IMR-90 (cell line): ENCODE measurements around the gene GOLGA8K. TPM values are rescaled to one million over a fixed set of nuclear protein-coding genes. Genes with fewer than 3 reads are reported as not detected.
"Not testable (repeated sequence)": the region's sequence is repeated elsewhere in the genome, so short reads cannot be mapped to it uniquely, and the experiment has no call there.

Experiments used
- ATAC-seq: fragments of 200-7000 bp; cut with Tn5 transposase; 2 replicates; pipeline ENCODE4 v1.9.1; 2020; ENCODE audit warnings: low read depth, mild to moderate bottlenecking, moderate library complexity
- BruUV-seq: library from RNA; stranded (reverse); fragments of 400-500 nt; replicated peaks from 2 replicates; lab custom pipeline; 2021; lab: Mats Ljungman, UMichigan
- CTCF ChIA-PET: fragments of 300-600 bp; formaldehyde crosslinking; extraction: SDS; loops from one replicate; lab custom pipeline; 2021; ENCODE audit warnings: antibody characterized with exemption; lab: Yijun Ruan, JAX
- POLR2A ChIA-PET: fragments of 300-600 bp; sonication (Branson Sonifier 250); formaldehyde crosslinking; loops from one replicate; lab custom pipeline; 2022; ENCODE audit warnings: antibody characterized with exemption; ENCODE audit not compliant: unreplicated experiment; lab: Charles Lee
- DNase-seq: peaks from one replicate; pipeline ENCODE4 v3.0.0; 2013
- H2AFZ ChIP-seq: replicated peaks from 2 replicates; pipeline ENCODE3; 2013; ENCODE audit warnings: low read length, mild to moderate bottlenecking; ENCODE audit not compliant: poor library complexity
- H2AK5ac ChIP-seq: 2 replicates; pipeline ENCODE4 v1.6.1; 2013; ENCODE audit warnings: low read depth, low read length, inconsistent platforms
- H2AK9ac ChIP-seq: replicated peaks from 2 replicates; pipeline ENCODE3; 2013; ENCODE audit warnings: mild to moderate bottlenecking, low read depth, low read length, moderate library complexity; ENCODE audit not compliant: poor library complexity
- H2BK120ac ChIP-seq: 2 replicates; pipeline ENCODE4 v1.6.1; 2013; ENCODE audit warnings: low read depth, low read length, inconsistent platforms
- H2BK15ac ChIP-seq: 3 replicates; pipeline ENCODE4 v1.6.1; 2013; ENCODE audit warnings: low read depth, low read length, inconsistent platforms
- H2BK20ac ChIP-seq: 2 replicates; pipeline ENCODE4 v1.6.1; 2013; ENCODE audit warnings: low read depth, mild to moderate bottlenecking, inconsistent platforms, low read length, moderate library complexity
- H2BK5ac ChIP-seq: 2 replicates; pipeline ENCODE4 v1.6.1; 2013; ENCODE audit warnings: mild to moderate bottlenecking, low read depth, low read length, inconsistent platforms; ENCODE audit not compliant: poor library complexity, severe bottlenecking
- H3K14ac ChIP-seq: replicated peaks from 2 replicates; pipeline ENCODE4 v1.6.1; 2013; ENCODE audit warnings: low read depth, low read length, inconsistent platforms
- H3K18ac ChIP-seq: 2 replicates; pipeline ENCODE4 v1.6.1; 2013; ENCODE audit warnings: low read depth, low read length, control low read depth
- H3K23ac ChIP-seq: 2 replicates; pipeline ENCODE4 v1.6.1; 2013; ENCODE audit warnings: low read depth, low read length, inconsistent platforms
- H3K27ac ChIP-seq: 2 replicates; pipeline ENCODE4 v1.5.1; 2013; ENCODE audit warnings: mild to moderate bottlenecking, control low read depth, low read length; ENCODE audit not compliant: insufficient read depth
- H3K27me3 ChIP-seq: 2 replicates; pipeline ENCODE4 v1.6.1; 2013; ENCODE audit warnings: low read length; ENCODE audit not compliant: control insufficient read depth, insufficient read depth
- H3K36me3 ChIP-seq: 2 replicates; pipeline ENCODE4 v1.6.1; 2013; ENCODE audit warnings: low read length, mixed read lengths; ENCODE audit not compliant: control insufficient read depth, insufficient read depth
- H3K4ac ChIP-seq: 2 replicates; pipeline ENCODE4 v1.6.1; 2013; ENCODE audit warnings: low read depth, low read length, inconsistent platforms
- H3K4me1 ChIP-seq: 2 replicates; pipeline ENCODE4 v1.6.1; 2013; ENCODE audit warnings: low read length, mixed read lengths; ENCODE audit not compliant: control insufficient read depth, insufficient read depth
- H3K4me2 ChIP-seq: 2 replicates; pipeline ENCODE4 v1.6.1; 2013; ENCODE audit warnings: low read depth, mild to moderate bottlenecking, control low read depth, low read length, moderate library complexity
- H3K4me3 ChIP-seq: 2 replicates; pipeline ENCODE4 v1.5.1; 2013; ENCODE audit warnings: low read depth, mild to moderate bottlenecking, control low read depth, low read length, moderate library complexity; ENCODE audit not compliant: insufficient read depth
- H3K56ac ChIP-seq: 2 replicates; pipeline ENCODE4 v1.6.1; 2013; ENCODE audit warnings: low read length, inconsistent platforms; ENCODE audit not compliant: insufficient read depth; ENCODE audit errors: extremely low read depth
- H3K79me1 ChIP-seq, 2 experiments: 2 replicates each; pipeline ENCODE4 v1.6.1; 2013; ENCODE audit warnings: low read length in 2 of 2, inconsistent platforms in 1 of 2, low read depth in 1 of 2
- H3K9ac ChIP-seq: 2 replicates; pipeline ENCODE4 v1.6.1; 2013; ENCODE audit warnings: low read depth, low read length, control low read depth
- H3K9me1 ChIP-seq: 2 replicates; pipeline ENCODE4 v1.6.1; 2013; ENCODE audit warnings: low read length, inconsistent platforms; ENCODE audit not compliant: insufficient read depth
- H3K9me3 ChIP-seq: 2 replicates; pipeline ENCODE4 v1.6.1; 2013; ENCODE audit warnings: low read length; ENCODE audit not compliant: control insufficient read depth, insufficient read depth
- H4K20me1 ChIP-seq: 2 replicates; pipeline ENCODE4 v1.6.1; 2013; ENCODE audit warnings: low read length, inconsistent platforms; ENCODE audit not compliant: insufficient read depth
- H4K5ac ChIP-seq: 2 replicates; pipeline ENCODE4 v1.6.1; 2013; ENCODE audit warnings: mild to moderate bottlenecking, low read depth, low read length, control low read depth
- H4K8ac ChIP-seq, 2 experiments: 2 replicates each; pipeline ENCODE4 v1.6.1; 2013; ENCODE audit warnings: low read depth in 2 of 2, low read length in 2 of 2, control low read depth in 1 of 2, inconsistent platforms in 1 of 2
- H4K91ac ChIP-seq: 2 replicates; pipeline ENCODE4 v1.6.1; 2013; ENCODE audit warnings: low read depth, low read length, inconsistent platforms; ENCODE audit not compliant: insufficient read depth
- WGBS, 2 experiments: methylation state at CpG; one replicate each; pipeline versions ENCODE4 v1.1.5 to v1.1.7; 2013; ENCODE audit warnings: missing lambda C conversion rate in 2 of 2; ENCODE audit not compliant: insufficient read length in 1 of 2; ENCODE audit errors: extremely low coverage in 2 of 2; 5-methylcytosine and 5-hydroxymethylcytosine counted together
- dilution Hi-C: fragments of 300-500 bp; cut with HindIII; formaldehyde crosslinking; loops from one replicate; pipeline ENCODE4 v1.14.3; 2018; ENCODE audit warnings: low sequenced_read_pairs; ENCODE audit not compliant: unreplicated experiment
- in situ Hi-C: fragments of 300-500 bp; cut with MboI; formaldehyde crosslinking; loops from 3 replicates; pipeline ENCODE4 v1.14.3; 2019; ENCODE audit warnings: low sequenced_read_pairs, inconsistent platforms, mixed read lengths
- intact Hi-C: fragments of 100-400 bp; cut with micrococcal nuclease; formaldehyde crosslinking; loops from 2 replicates; pipeline ENCODE4 v1.10.0; 2022
- microRNA-seq, 2 experiments: library from miRNA; stranded (forward) in 1 of 2; unstranded in 1 of 2; fragments of 10-50 nt in 1 of 2; fragments of <30 nt in 1 of 2; gene quantifications in 1 of 2; microRNA quantifications in 1 of 2; one replicate each; pipeline versions ENCODE3 to v1.1.0; 2013 to 2020; ENCODE audit not compliant: insufficient read depth in 1 of 2, insufficient read length in 1 of 2, unreplicated experiment in 1 of 2
- polyA plus RNA-seq, 3 experiments: library from polyadenylated mRNA; depleted of rRNA; stranded (reverse); fragments of >200 nt; gene quantifications; 2 replicates each; pipeline ENCODE4 v1.2.3, GENCODE V29; 2012; ENCODE audit warnings: low replicate concordance in 1 of 3
- small RNA-seq, 5 experiments: library from RNA; depleted of rRNA; stranded (forward); fragments of <200 nt; gene quantifications; one replicate each; pipeline ENCODE3, GENCODE V24; 2012
- total RNA-seq: library from RNA; depleted of rRNA; stranded (reverse); fragments of >200 nt; gene quantifications from 2 replicates; pipeline ENCODE4 v1.2.3, GENCODE V29; 2012; rRNA removed

Gene GOLGA8K
- total and polyA plus RNA-seq, 2 of the 4 experiments (the other 2 are of a cell fraction): not detected

DNA sequence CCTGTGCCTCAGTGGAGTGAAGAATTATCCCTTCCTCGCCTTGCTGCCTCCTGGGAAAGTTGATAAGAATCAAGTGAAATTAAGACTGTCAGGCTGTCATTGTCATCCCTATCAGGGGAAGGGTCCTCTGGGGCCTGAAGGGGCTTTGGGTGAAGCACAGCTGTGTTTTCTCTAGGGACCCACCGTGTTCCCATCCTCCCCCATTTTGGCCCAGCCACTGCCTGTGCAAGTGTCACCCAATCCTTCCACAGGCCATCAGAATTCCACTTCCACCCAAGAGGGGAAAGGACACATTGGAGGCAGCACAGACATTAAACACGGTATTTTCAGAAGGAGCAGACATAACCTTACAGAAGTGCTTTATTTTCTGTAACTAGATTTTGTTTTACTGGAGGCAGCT is 59.2 kb downstream of the GOLGA8K start:
- H2BK20ac ChIP-seq, H2AK5ac ChIP-seq, H3K79me1 ChIP-seq, H3K4me3 ChIP-seq, H3K9me1 ChIP-seq, H3K4me1 ChIP-seq, DNase-seq, H4K20me1 ChIP-seq, H3K27me3 ChIP-seq, ATAC-seq, H3K36me3 ChIP-seq, dilution Hi-C loops, H2BK15ac ChIP-seq, H2AK9ac ChIP-seq, H3K9me3 ChIP-seq, H2AFZ ChIP-seq, H4K8ac ChIP-seq, H3K56ac ChIP-seq, H3K4ac ChIP-seq, H3K23ac ChIP-seq, H4K5ac ChIP-seq, H3K4me2 ChIP-seq, H3K14ac ChIP-seq, intact Hi-C loops, BruUV-seq, in situ Hi-C loops, H2BK5ac ChIP-seq, POLR2A ChIA-PET, H3K27ac ChIP-seq, H2BK120ac ChIP-seq, CTCF ChIA-PET, H4K91ac ChIP-seq, H3K9ac ChIP-seq, H3K18ac ChIP-seq: not testable (repeated sequence)
- WGBS, 2 experiments: no CpG with 5 or more reads among the region's 3 CpGs

Small RNAs within 50 kb of the gene (microRNA-seq; reads per million reads assigned to microRNA genes)
- gene RF00096 (ENCODE audit: insufficient read depth, insufficient read length) (not detected), gene RN7SL185P (ENCODE audit: insufficient read depth, insufficient read length) (not detected), gene RN7SL539P (ENCODE audit: insufficient read depth, insufficient read length) (not detected)

Small RNAs within 50 kb of the gene (small RNA-seq; reads per million reads assigned to genes)
- gene RF00096 (0 to 0.15 (median 0) reads per million in 5 experiments), gene RN7SL185P (0 to 0.07 (median 0) reads per million in 5 experiments), gene RN7SL539P (0 reads per million in 5 experiments)

Other genes starting within 250 kb of the GOLGA8K start
- 0.36 and 0.56 TPM in 2 replicates for gene GOLGA8O, start 52.3 kb upstream of the GOLGA8K start, total RNA-seq
- 0.42 and 0.65 TPM in 2 replicates for gene GOLGA8O, start 52.3 kb upstream of the GOLGA8K start, polyA plus RNA-seq (2012; rRNA removed)
- gene GOLGA8N, start 190.2 kb upstream of the GOLGA8K start, total RNA-seq: 0.72 and 0.83 TPM in 2 replicates
- 1.2 and 1.8 TPM in 2 replicates for gene GOLGA8N, start 190.2 kb upstream of the GOLGA8K start, polyA plus RNA-seq (2012; rRNA removed)
- 28.6 and 29.0 TPM in 2 replicates for gene ARHGAP11A, start 212.2 kb upstream of the GOLGA8K start, total RNA-seq
- gene ARHGAP11A, start 212.2 kb upstream of the GOLGA8K start, polyA plus RNA-seq (2012; rRNA removed): 8.5 and 9.9 TPM in 2 replicates
- 7.9 and 8.3 TPM in 2 replicates for gene SCG5, start 238.4 kb upstream of the GOLGA8K start, total RNA-seq
- 15.6 and 16.8 TPM in 2 replicates for gene SCG5, start 238.4 kb upstream of the GOLGA8K start, polyA plus RNA-seq (2012; rRNA removed)